HG02763 (cell line): ENCODE measurements around the gene CCN6.

Experiments used
- ATAC-seq: cut with Tn5 transposase; IDR thresholded peaks from one replicate; pipeline ENCODE4 v1.9.1; 2021; ENCODE audit warnings: mild to moderate bottlenecking, moderate library complexity; ENCODE audit not compliant: unreplicated experiment

The CCN6 gene

GRCh38 chr6:112113431-112113830 is 59.5 kb downstream of the CCN6 start:
- no peak for ATAC-seq

GRCh38 chr6:112113918-112114317 is 60.0 kb downstream of the CCN6 start:
- no peak for ATAC-seq

GRCh38 chr6:112114577-112115223 is 60.8 kb downstream of the CCN6 start:
- no peak for ATAC-seq

- no peak for ATAC-seq
These were observed 62.3 kb downstream of the CCN6 start for GRCh38 chr6:112116221-112116620.

- no peak for ATAC-seq
These were observed 63.6 kb downstream of the CCN6 start for GRCh38 chr6:112117554-112117953.

GRCh38 chr6:112118034-112118433 is 64.1 kb downstream of the CCN6 start:
- ATAC-seq, result no peak
